SU-DHL-6 (cell line): ENCODE results near the gene SEMA5A.

ENCODE experiments used
- H2AFZ ChIP-seq: fragments of 200-600 bp; sonication (generic); 2 replicates; pipeline ENCODE4 v1.6.1; 2014; ENCODE audit warnings: low read depth, mild to moderate bottlenecking, moderate library complexity, mixed read lengths, antibody characterized with exemption, low read length; ENCODE audit not compliant: severe bottlenecking
- H3F3A ChIP-seq: fragments of 200-600 bp; shearing (Covaris generic); 2 replicates; pipeline ENCODE4 v1.6.0; 2016; ENCODE audit warnings: antibody characterized with exemption, mild to moderate bottlenecking; ENCODE audit not compliant: insufficient read depth
- H3K27ac ChIP-seq: fragments of 200-600 bp; sonication (generic); 2 replicates; pipeline ENCODE4 v1.5.1; 2016; ENCODE audit warnings: low read depth, mild to moderate bottlenecking, low read length, moderate library complexity, mixed read lengths
- H3K27me3 ChIP-seq: fragments of 200-600 bp; sonication (generic), shearing (Covaris generic); 2 replicates; pipeline ENCODE4 v1.6.0; 2014; ENCODE audit warnings: mild to moderate bottlenecking, low read length
- H3K36me3 ChIP-seq: fragments of 200-600 bp; sonication (generic); 2 replicates; pipeline ENCODE4 v1.6.1; 2014; ENCODE audit warnings: mild to moderate bottlenecking, low read length, mixed read lengths
- H3K4me2 ChIP-seq: fragments of 300-600, 200-600 bp; shearing (Covaris generic), sonication (generic); 2 replicates; pipeline ENCODE4 v1.6.0; 2014; ENCODE audit warnings: low read length, low read depth, mild to moderate bottlenecking; ENCODE audit not compliant: poor library complexity, severe bottlenecking
- H3K4me3 ChIP-seq: fragments of 200-600 bp; sonication (generic); 2 replicates; pipeline ENCODE4 v1.5.1; 2014; ENCODE audit warnings: antibody characterized with exemption, low read length, mild to moderate bottlenecking, mixed read lengths; ENCODE audit not compliant: insufficient read depth, poor library complexity, severe bottlenecking
- H3K79me2 ChIP-seq: fragments of 200-600 bp; sonication (generic); 2 replicates; pipeline ENCODE4 v1.6.1; 2014; ENCODE audit warnings: mild to moderate bottlenecking, low read length, moderate library complexity; ENCODE audit not compliant: insufficient read depth
- H3K9ac ChIP-seq: fragments of 200-600 bp; sonication (generic); 2 replicates; pipeline ENCODE4 v1.7.0; 2014; ENCODE audit warnings: mild to moderate bottlenecking, low read length
- H3K9me2 ChIP-seq: fragments of 200-600 bp; sonication (generic); replicated peaks from 2 replicates; pipeline ENCODE4 v1.6.1; 2014; ENCODE audit warnings: low read length; ENCODE audit not compliant: insufficient read depth
- H3K9me3 ChIP-seq: fragments of 200-600 bp; sonication (generic); 2 replicates; pipeline ENCODE4 v1.6.1; 2014; ENCODE audit warnings: low read length, mixed read lengths; ENCODE audit not compliant: insufficient read depth
- H4K20me1 ChIP-seq: fragments of 200-600 bp; sonication (generic); 2 replicates; pipeline ENCODE4 v1.6.1; 2014; ENCODE audit warnings: low read depth, mild to moderate bottlenecking, antibody characterized with exemption, low read length, moderate library complexity, mixed read lengths
- EZH2phosphoT487 ChIP-seq: fragments of 200-600 bp; sonication (generic), shearing (Covaris generic); conservative IDR thresholded peaks from 2 replicates; pipeline ENCODE4 v1.6.1; 2018; ENCODE audit warnings: mild to moderate bottlenecking, antibody characterized with exemption, low read length, moderate library complexity, mixed read lengths
- TF ChIP-seq, protein P1 (sequence below): fragments of 200-600 bp; sonication (generic); IDR thresholded peaks from one replicate; pipeline ENCODE4 v1.5.1; 2017; ENCODE audit warnings: antibody characterized with exemption, mild to moderate bottlenecking, low read length, moderate library complexity; ENCODE audit not compliant: insufficient read depth, poor library complexity, severe bottlenecking

The SEMA5A gene

DNA sequence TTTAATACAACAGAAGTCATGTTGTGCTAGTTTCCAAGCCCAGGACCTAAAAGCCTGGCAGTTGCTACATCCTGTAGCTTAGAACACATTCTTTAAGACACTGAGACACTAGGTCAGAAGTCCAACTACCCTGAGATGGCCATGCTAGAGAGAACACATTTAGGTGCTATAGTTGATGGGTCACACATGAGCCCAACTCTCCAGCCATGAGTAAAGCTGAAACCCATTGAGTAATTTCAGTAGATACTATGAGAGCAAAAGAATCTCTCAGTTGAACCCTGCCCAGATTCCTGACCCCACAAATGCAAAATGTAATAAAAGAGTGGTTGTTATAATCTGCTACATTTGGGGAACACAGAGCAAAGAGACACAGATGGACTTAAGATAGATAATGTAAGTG is 164.4 kb downstream of the SEMA5A start:
- no peak overlapping the region for H2AFZ ChIP-seq
- no peak overlapping the region for H3K4me3 ChIP-seq
- no peaks in the 10 kb centered on the region for H3K79me2 ChIP-seq
- H3K36me3 ChIP-seq = no peaks in the 10 kb centered on the region
- H3K4me2 ChIP-seq = no peak overlapping the region
- H3K9me2 ChIP-seq = no peaks in the 10 kb centered on the region
- H3K9me3 ChIP-seq = no peaks in the 10 kb centered on the region; the same call in 1 of the 2 replicates
- no peaks in the 10 kb centered on the region for H3K27me3 ChIP-seq
- no peak overlapping the region for H3K27ac ChIP-seq
- H3F3A ChIP-seq = no peaks in the 10 kb centered on the region
- TF ChIP-seq, protein P1, sequence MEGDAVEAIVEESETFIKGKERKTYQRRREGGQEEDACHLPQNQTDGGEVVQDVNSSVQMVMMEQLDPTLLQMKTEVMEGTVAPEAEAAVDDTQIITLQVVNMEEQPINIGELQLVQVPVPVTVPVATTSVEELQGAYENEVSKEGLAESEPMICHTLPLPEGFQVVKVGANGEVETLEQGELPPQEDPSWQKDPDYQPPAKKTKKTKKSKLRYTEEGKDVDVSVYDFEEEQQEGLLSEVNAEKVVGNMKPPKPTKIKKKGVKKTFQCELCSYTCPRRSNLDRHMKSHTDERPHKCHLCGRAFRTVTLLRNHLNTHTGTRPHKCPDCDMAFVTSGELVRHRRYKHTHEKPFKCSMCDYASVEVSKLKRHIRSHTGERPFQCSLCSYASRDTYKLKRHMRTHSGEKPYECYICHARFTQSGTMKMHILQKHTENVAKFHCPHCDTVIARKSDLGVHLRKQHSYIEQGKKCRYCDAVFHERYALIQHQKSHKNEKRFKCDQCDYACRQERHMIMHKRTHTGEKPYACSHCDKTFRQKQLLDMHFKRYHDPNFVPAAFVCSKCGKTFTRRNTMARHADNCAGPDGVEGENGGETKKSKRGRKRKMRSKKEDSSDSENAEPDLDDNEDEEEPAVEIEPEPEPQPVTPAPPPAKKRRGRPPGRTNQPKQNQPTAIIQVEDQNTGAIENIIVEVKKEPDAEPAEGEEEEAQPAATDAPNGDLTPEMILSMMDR = no peak
- no peak for TF ChIP-seq EZH2phosphoT487
- no peaks in the 10 kb centered on the region for H4K20me1 ChIP-seq
- H3K9ac ChIP-seq = no peak overlapping the region

DNA sequence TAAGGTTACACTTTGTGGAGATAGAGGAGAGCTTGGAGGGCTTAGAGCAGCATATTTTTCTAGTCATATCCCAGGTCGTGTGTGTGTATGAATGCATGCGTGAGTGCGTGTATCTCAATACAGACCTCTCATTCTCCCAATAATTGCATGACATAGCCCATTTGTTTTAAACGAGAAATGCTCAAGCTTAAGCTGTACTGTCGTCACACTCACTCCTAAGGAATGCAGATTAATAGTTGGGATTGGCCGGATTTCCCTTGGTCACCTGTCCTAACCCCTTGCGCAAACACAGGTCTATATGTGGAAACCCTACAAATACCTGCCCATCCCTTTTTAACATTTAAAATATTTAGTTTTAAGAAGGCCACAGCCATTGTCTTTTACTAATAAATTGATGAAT is 165.8 kb downstream of the SEMA5A start:
- Histone ChIP-seq H2AFZ (no peak overlapping the region), H4K20me1 (no peaks in the 10 kb centered on the region), H3K79me2 (no peaks in the 10 kb centered on the region), H3K36me3 (no peaks in the 10 kb centered on the region), H3K9me3 (no peaks in the 10 kb centered on the region; the same call in 1 of the 2 replicates), H3K9ac (no peak overlapping the region), H3K27me3 (no peaks in the 10 kb centered on the region), H3K9me2 (no peaks in the 10 kb centered on the region), H3F3A (no peaks in the 10 kb centered on the region), H3K27ac (no peak overlapping the region), H3K4me2 (no peak overlapping the region), H3K4me3 (no peak overlapping the region)
- no peak for TF ChIP-seq EZH2phosphoT487

DNA sequence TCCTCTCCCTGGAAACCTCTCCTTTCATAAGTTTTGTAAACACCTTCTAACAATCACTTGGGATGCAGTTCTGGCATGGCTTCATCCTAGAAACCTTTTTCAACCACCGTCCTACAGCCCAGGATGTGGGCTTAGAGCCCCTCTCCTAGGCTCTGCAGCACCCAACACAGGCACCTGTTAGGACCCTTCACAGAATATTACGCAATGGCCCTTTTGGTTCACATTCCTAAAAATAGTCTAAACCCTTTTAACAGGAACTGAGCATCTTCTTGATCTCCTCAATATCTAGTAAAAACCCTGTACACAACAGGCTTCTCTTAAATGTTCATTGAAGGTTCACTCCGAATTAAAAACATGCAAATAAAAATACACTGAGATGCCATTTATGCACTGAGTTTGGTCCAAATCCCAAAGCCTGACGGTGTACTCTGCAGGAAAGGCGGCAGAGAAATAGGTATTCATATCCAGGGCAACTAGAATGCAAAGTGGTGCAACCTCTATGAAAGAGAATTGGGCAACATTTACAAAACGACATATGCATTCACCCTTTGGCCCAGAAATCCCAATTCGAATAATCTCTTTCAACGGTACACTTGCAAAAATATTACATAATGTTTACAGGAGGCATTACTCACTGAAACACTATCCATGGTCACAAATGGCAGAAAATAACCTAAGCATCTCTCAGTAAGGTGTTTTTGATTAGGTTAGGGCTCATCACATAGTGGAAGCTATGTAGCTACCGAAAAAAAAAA is 169.3 kb downstream of the SEMA5A start:
- H2AFZ ChIP-seq = no peak overlapping the region
- H3K9me3 ChIP-seq = no peaks in the 10 kb centered on the region; the same call in 1 of the 2 replicates
- no peaks in the 10 kb centered on the region for H3K79me2 ChIP-seq
- TF ChIP-seq EZH2phosphoT487 = no peak
- TF ChIP-seq, protein P1 = no peak
- H3K9me2 ChIP-seq = no peaks in the 10 kb centered on the region
- H3K27me3 ChIP-seq = no peaks in the 10 kb centered on the region
- no peaks in the 10 kb centered on the region for H3K36me3 ChIP-seq
- H3F3A ChIP-seq = no peaks in the 10 kb centered on the region
- no peak overlapping the region for H3K9ac ChIP-seq
- H4K20me1 ChIP-seq = no peaks in the 10 kb centered on the region
- H3K4me2 ChIP-seq = no peak overlapping the region
- no peak overlapping the region for H3K4me3 ChIP-seq
- H3K27ac ChIP-seq = no peak overlapping the region

DNA sequence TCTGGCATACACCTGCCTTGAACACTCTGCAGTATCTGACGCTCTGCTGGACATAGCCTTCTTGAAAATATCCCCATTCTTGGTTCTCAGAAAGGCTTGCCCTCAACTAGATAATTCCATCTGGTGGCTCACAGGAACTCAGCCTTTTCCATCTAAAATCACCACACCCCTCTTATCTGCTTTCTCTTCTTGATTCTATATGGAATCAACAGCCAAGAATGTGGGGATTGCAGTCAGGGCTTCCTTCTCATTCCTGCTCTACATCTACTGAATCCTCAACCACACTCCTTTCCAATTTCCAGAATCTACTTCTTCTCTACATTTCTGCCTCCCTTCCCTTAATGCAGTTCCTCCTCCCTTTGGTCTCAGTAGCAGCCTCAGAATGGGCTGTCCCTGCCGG is 170.1 kb downstream of the SEMA5A start:
- H3K27ac ChIP-seq = no peak overlapping the region
- H4K20me1 ChIP-seq = no peaks in the 10 kb centered on the region
- H3F3A ChIP-seq = no peaks in the 10 kb centered on the region
- H3K4me2 ChIP-seq = no peak overlapping the region
- no peaks in the 10 kb centered on the region for H3K79me2 ChIP-seq
- no peaks in the 10 kb centered on the region for H3K36me3 ChIP-seq
- no peak overlapping the region for H2AFZ ChIP-seq
- H3K4me3 ChIP-seq = no peak overlapping the region
- no peak overlapping the region for H3K9ac ChIP-seq
- no peaks in the 10 kb centered on the region for H3K9me2 ChIP-seq
- no peaks in the 10 kb centered on the region; the same call in 1 of the 2 replicates for H3K9me3 ChIP-seq
- no peak for TF ChIP-seq EZH2phosphoT487
- TF ChIP-seq, protein P1 = no peak
- H3K27me3 ChIP-seq = no peaks in the 10 kb centered on the region
